Natural killer cell (primary cell): ENCODE results near the gene PRSS36. TPM values are rescaled to one million over a fixed set of nuclear protein-coding genes. Genes with fewer than 3 reads are reported as not detected.

Experiments used
- ATAC-seq, 3 donors: fragments of 150-1000 bp in 2 of 3; fragments of 200-7000 bp in 1 of 3; cut with Tn5 transposase; 1 replicate in 1 of 3; 2 replicates in 2 of 3; pipeline ENCODE4 v1.10.0; 2021; ENCODE audit warnings: mild to moderate bottlenecking in 2 of 3, moderate library complexity in 2 of 3
- DNase-seq, 2 donors: peaks; one replicate each; pipeline versions ENCODE4 v3.0.0 to v3.0.0-alpha.2; 2013 to 2021; ENCODE audit warnings: mixed read lengths in 1 of 2
- H3K27ac ChIP-seq: one replicate; pipeline ENCODE4 v1.5.1; 2013; ENCODE audit warnings: mild to moderate bottlenecking, low read length
- H3K27me3 ChIP-seq: one replicate; pipeline ENCODE4 v1.6.1; 2013; ENCODE audit warnings: low read length; ENCODE audit not compliant: control insufficient read depth, insufficient read depth
- H3K36me3 ChIP-seq: one replicate; pipeline ENCODE4 v1.6.1; 2013; ENCODE audit warnings: low read length; ENCODE audit not compliant: control insufficient read depth, insufficient read depth
- H3K4me1 ChIP-seq: one replicate; pipeline ENCODE4 v1.6.1; 2013; ENCODE audit warnings: low read length; ENCODE audit not compliant: control insufficient read depth, insufficient read depth
- H3K4me3 ChIP-seq: one replicate; pipeline ENCODE4 v1.5.1; 2013; ENCODE audit warnings: low read length
- H3K9me3 ChIP-seq: one replicate; pipeline ENCODE4 v1.6.1; 2013; ENCODE audit warnings: low read length; ENCODE audit not compliant: control insufficient read depth, insufficient read depth
- H3K27ac Mint-ChIP-seq, 2 donors: one replicate each; pipeline ENCODE4 v1.8.0; 2022; ENCODE audit warnings: mild to moderate bottlenecking in 2 of 2, mixed read lengths in 2 of 2, moderate library complexity in 1 of 2
- H3K27me3 Mint-ChIP-seq, 2 donors: one replicate each; pipeline ENCODE4 v1.8.0; 2022; ENCODE audit warnings: low read depth in 2 of 2, mixed read lengths in 2 of 2
- H3K36me3 Mint-ChIP-seq: one replicate; pipeline ENCODE4 v1.8.0; 2022; ENCODE audit warnings: mixed read lengths
- H3K4me1 Mint-ChIP-seq, 2 donors: one replicate each; pipeline ENCODE4 v1.8.0; 2022; ENCODE audit warnings: mixed read lengths in 2 of 2
- H3K4me3 Mint-ChIP-seq: one replicate; pipeline ENCODE4 v1.8.0; 2022; ENCODE audit warnings: mild to moderate bottlenecking, moderate library complexity, mixed read lengths
- H3K9me3 Mint-ChIP-seq, 2 donors: one replicate each; pipeline ENCODE4 v1.8.0; 2022; ENCODE audit warnings: mixed read lengths in 2 of 2
- CTCF ChIP-seq: fragments of 200-600 bp; IDR thresholded peaks from one replicate; pipeline ENCODE4 v1.8.0; 2022; ENCODE audit warnings: antibody characterized with exemption
- WGBS: methylation state at CpG from one replicate; pipeline ENCODE4 v1.1.7; 2013; ENCODE audit warnings: missing lambda C conversion rate; ENCODE audit not compliant: insufficient coverage; 5-methylcytosine and 5-hydroxymethylcytosine counted together
- intact Hi-C: fragments of 100-400 bp; cut with micrococcal nuclease; formaldehyde crosslinking; loops from one replicate; pipeline ENCODE4 v1.14.2; 2022
- total RNA-seq, 4 donors: library from RNA; stranded (reverse); fragments of 120-200 nt in 1 of 4; gene quantifications; one replicate each; pipeline versions ENCODE4 v1.2.3 to v1.2.4, GENCODE V29; 2013 to 2022

PRSS36 gene
- total RNA-seq, 3 donors from 2014 or later (not counting 1 experiment from before 2014, with no cell fraction given) = 2.1 to 3.5 (median 2.3) TPM

GRCh38 chr16:31112711-31113110 lies 37.2 kb downstream of the PRSS36 start:
- ATAC-seq (no peak), DNase-seq (no peak)
- Histone ChIP-seq H3K4me1 (peaks cover 33% of the 10 kb centered on the region), H3K4me3 (no peak overlapping the region), H3K27me3 (no peaks in the 10 kb centered on the region), H3K9me3 (no peaks in the 10 kb centered on the region), H3K27ac (no peak overlapping the region), H3K36me3 (peaks cover 23% of the 10 kb centered on the region)
- Mint-ChIP-seq H3K27ac (no peak overlapping the region), H3K27me3 (no peaks in the 10 kb centered on the region), H3K4me3 (no peak overlapping the region), H3K36me3 (no peaks in the 10 kb centered on the region), H3K9me3 (no peaks in the 10 kb centered on the region), H3K4me1 (peaks cover 13 to 21% of the 10 kb centered on the region in 2 donors)
- 98% methylated on average over 2 of the region's 2 CpGs for WGBS
- TF ChIP-seq CTCF = no peak
- intact Hi-C loops = loop anchor here (10.0 kb wide), 1 partner anchor 72 kb away; the partner anchor contains the start of gene FUS

GRCh38 chr16:31111881-31112466 lies 37.9 kb downstream of the PRSS36 start:
- no peaks in the 10 kb centered on the region for H3K36me3 Mint-ChIP-seq
- H3K4me1 Mint-ChIP-seq = peaks cover 14 to 24% of the 10 kb centered on the region in 2 donors
- Histone ChIP-seq H3K36me3 (peaks cover 23% of the 10 kb centered on the region), H3K27me3 (no peaks in the 10 kb centered on the region), H3K4me3 (no peak overlapping the region), H3K4me1 (peaks cover 31% of the 10 kb centered on the region), H3K9me3 (no peaks in the 10 kb centered on the region), H3K27ac (no peak overlapping the region)
- DNase-seq (no peak), ATAC-seq (no peak)
- no peaks in the 10 kb centered on the region for H3K9me3 Mint-ChIP-seq
- intact Hi-C loops = loop anchor here (10.0 kb wide), 1 partner anchor 73 kb away; the partner anchor contains the start of gene FUS
- no peak for TF ChIP-seq CTCF
- H3K4me3 Mint-ChIP-seq = no peak overlapping the region
- WGBS = 97% methylated on average over 23 of the region's 23 CpGs
- no peaks in the 10 kb centered on the region for H3K27me3 Mint-ChIP-seq
- no peak overlapping the region for H3K27ac Mint-ChIP-seq

- peaks cover 28% of the 10 kb centered on the region for H3K4me1 ChIP-seq
- Mint-ChIP-seq H3K9me3 (no peaks in the 10 kb centered on the region), H3K4me1 (peaks cover 19 to 29% of the 10 kb centered on the region in 2 donors), H3K4me3 (peak overlapping the region; percentile 85), H3K27ac (peak overlapping the region in 1 of 2 donors; percentile 36), H3K27me3 (no peaks in the 10 kb centered on the region), H3K36me3 (no peaks in the 10 kb centered on the region)
- intact Hi-C loops = loop anchor here (10.0 kb wide), 1 partner anchor 74 kb away; the partner anchor contains the start of gene FUS
- H3K9me3 ChIP-seq = no peaks in the 10 kb centered on the region
- ATAC-seq (no peak), DNase-seq (no peak)
- WGBS = 90% methylated on average over 26 of the region's 26 CpGs
- H3K27me3 ChIP-seq = no peaks in the 10 kb centered on the region
- no peak for TF ChIP-seq CTCF
- H3K4me3 ChIP-seq = no peak overlapping the region
- H3K36me3 ChIP-seq = peaks cover 23% of the 10 kb centered on the region
- H3K27ac ChIP-seq = no peak overlapping the region
These were observed 39.5 kb downstream of the PRSS36 start for GRCh38 chr16:31110106-31111034.
